Measurements from ENCODE around the gene POLR2C. TPM values are rescaled to one million over a fixed set of nuclear protein-coding genes. Genes with fewer than 3 reads are reported as not detected.

The POLR2C gene
- total RNA-seq, 1 donor from 2014 or later = 58.0 TPM

DNA sequence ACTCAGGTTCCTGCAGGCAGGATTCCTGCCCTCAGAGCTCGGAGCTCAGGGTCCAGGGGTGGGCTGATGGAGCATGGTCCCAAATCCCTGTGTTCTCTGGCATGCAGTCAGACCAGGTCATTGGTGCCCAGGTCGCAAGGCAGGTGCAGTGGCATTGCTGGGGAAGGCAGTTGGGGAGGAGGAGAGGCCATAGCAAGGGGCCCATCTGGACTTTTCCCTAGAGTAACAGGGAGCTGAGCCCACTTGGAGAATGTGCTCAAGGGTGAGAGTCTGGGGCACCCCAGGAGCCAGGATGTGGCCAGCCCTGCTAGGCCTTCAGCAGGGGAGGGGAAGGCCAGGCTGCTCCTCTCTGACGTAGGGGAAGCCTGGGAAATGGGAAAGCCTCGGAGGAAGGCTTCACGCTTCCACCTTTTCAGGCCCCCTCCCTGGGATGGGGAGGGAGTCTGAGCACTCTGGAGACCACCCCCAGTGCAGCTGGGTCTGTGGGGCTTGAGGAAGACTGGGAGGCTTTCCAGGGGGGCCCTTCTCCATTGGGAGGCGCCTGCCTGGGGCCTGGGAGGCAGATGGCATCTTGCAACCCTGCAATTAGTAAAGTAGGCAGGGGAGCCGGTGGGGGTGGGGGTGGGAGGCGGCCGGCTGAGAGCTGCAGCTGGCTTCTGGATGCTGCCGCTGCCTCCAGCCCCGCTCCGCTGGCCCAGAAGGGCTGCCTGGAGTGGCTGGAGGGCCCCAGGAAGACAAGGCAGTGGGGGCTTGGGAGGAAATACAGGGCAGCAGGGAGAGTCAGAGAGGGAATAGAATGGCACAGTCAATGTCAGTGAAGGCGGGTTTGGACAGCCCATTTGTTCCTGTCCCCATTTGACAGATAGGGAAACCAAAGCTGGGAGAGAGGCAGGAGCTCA is 44.9 kb downstream of the POLR2C start:
- H3K4me3 ChIP-seq (ENCODE audit: insufficient read depth, low read depth, low read length) = no peak overlapping the region
- DNase-seq (ENCODE audit: low read depth) (no peak), FAIRE-seq (no peak)
- H4K20me1 ChIP-seq (ENCODE audit: insufficient read depth, low read length) = no peaks in the 10 kb centered on the region
- Mint-ChIP-seq H3K27ac (ENCODE audit: unreplicated experiment) (no peak overlapping the region), H3K9me3 (ENCODE audit: unreplicated experiment) (no peaks in the 10 kb centered on the region), H3K4me3 (ENCODE audit: unreplicated experiment) (no peak overlapping the region), H3K27me3 (ENCODE audit: low read depth, unreplicated experiment) (peaks cover 29% of the 10 kb centered on the region), H3K4me1 (ENCODE audit: low read depth, unreplicated experiment) (no peaks in the 10 kb centered on the region), H3K36me3 (ENCODE audit: low read depth, unreplicated experiment) (no peaks in the 10 kb centered on the region)
- TF ChIP-seq EZH2 (IDR thresholded peaks at IDR 0.05; ENCODE audit: insufficient read depth, low read length) = no peak
- no peak for TF ChIP-seq CTCF (IDR thresholded peaks at IDR 0.05; ENCODE audit: insufficient read depth, low read depth, low read length)
- H3K4me2 ChIP-seq (ENCODE audit: low read length) = no peak overlapping the region
- H3K9ac ChIP-seq (ENCODE audit: low read length) = no peak overlapping the region
- H3K36me3 ChIP-seq (ENCODE audit: insufficient read depth, low read length) = no peaks in the 10 kb centered on the region
- no peak overlapping the region for H2AFZ ChIP-seq (ENCODE audit: low read depth, low read length)
- H3K9me3 ChIP-seq (ENCODE audit: insufficient read depth, low read depth, low read length) = no peaks in the 10 kb centered on the region
- H3K27ac ChIP-seq (ENCODE audit: low read depth, low read length) = no peak overlapping the region
- no peaks in the 10 kb centered on the region for H3K4me1 ChIP-seq (ENCODE audit: insufficient read depth, low read length)
- peaks cover 24% of the 10 kb centered on the region for H3K27me3 ChIP-seq (ENCODE audit: insufficient read depth, low read length)
- no peaks in the 10 kb centered on the region for H3K79me2 ChIP-seq (ENCODE audit: insufficient read depth, low read length)

DNA sequence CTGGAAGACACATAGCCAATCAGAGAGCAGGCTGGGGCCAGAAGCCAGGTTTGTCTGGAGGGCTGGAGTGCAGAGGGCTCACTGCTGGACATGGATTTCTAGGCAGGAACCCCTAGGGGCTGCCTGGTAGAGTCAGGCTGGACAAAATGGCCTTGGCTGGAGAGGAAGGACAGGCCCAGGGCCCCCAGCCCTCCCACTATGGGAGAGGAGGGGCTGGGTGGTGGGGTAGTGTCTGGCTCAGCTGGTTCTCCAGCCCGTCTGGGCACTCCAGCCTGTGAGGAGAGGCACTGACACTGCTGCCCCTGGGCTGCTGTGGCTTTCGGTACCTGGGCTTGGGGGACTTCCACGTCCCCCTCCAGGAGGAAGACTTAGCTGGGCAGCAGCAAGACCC is 45.6 kb downstream of the POLR2C start:
- H3K4me2 ChIP-seq (ENCODE audit: low read length) = no peak overlapping the region
- H3K4me3 ChIP-seq (ENCODE audit: insufficient read depth, low read depth, low read length) = no peak overlapping the region
- H3K9me3 Mint-ChIP-seq (ENCODE audit: unreplicated experiment) = no peaks in the 10 kb centered on the region
- H3K36me3 ChIP-seq (ENCODE audit: insufficient read depth, low read length) = no peaks in the 10 kb centered on the region
- TF ChIP-seq EZH2 (IDR thresholded peaks at IDR 0.05; ENCODE audit: insufficient read depth, low read length) = no peak
- peaks cover 19% of the 10 kb centered on the region for H3K27me3 ChIP-seq (ENCODE audit: insufficient read depth, low read length)
- H4K20me1 ChIP-seq (ENCODE audit: insufficient read depth, low read length) = no peaks in the 10 kb centered on the region
- DNase-seq (ENCODE audit: low read depth) = no peak
- no peak for FAIRE-seq
- no peak overlapping the region for H2AFZ ChIP-seq (ENCODE audit: low read depth, low read length)
- no peaks in the 10 kb centered on the region for H3K79me2 ChIP-seq (ENCODE audit: insufficient read depth, low read length)
- no peak overlapping the region for H3K27ac Mint-ChIP-seq (ENCODE audit: unreplicated experiment)
- no peaks in the 10 kb centered on the region for H3K4me1 Mint-ChIP-seq (ENCODE audit: low read depth, unreplicated experiment)
- H3K27me3 Mint-ChIP-seq (ENCODE audit: low read depth, unreplicated experiment) = peaks cover 24% of the 10 kb centered on the region
- no peaks in the 10 kb centered on the region for H3K9me3 ChIP-seq (ENCODE audit: insufficient read depth, low read depth, low read length)
- H3K27ac ChIP-seq (ENCODE audit: low read depth, low read length) = no peak overlapping the region
- no peak overlapping the region for H3K4me3 Mint-ChIP-seq (ENCODE audit: unreplicated experiment)
- no peaks in the 10 kb centered on the region for H3K4me1 ChIP-seq (ENCODE audit: insufficient read depth, low read length)
- H3K36me3 Mint-ChIP-seq (ENCODE audit: low read depth, unreplicated experiment) = no peaks in the 10 kb centered on the region
- no peak overlapping the region for H3K9ac ChIP-seq (ENCODE audit: low read length)

DNA sequence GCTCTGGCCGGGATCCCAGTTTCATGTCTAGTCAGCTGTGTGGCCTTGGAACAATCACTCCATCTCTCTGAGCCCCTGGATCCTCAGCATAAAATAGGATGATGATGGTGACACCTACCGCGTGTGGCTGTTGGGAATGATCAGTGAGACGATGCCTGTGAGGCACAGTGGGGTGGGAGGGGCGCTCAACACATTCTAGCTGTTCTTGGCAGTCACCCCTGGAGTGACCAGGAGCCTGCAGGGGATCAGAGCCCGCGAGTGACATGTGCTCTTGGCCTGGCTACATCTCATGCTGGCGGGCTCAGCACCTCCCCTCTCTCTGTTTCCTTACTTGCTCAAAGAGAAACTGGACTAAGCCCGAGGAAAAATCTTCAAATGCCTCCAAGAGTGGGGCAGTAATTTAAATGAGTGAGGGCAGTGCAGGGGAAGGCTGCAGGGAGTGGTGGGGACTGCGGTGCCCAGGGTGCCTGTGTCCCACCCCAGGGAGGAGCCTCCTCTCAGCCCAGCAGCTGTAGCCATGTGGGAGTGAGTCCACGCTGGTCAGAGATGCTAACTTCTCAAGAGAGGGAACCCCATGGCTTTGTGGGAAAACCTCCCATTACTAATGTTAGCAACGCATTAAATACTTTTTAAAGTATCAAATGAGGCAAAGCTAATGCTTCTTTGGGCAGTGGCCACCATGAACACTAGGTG is 46.9 kb downstream of the POLR2C start:
- no peak overlapping the region for H3K4me3 Mint-ChIP-seq (ENCODE audit: unreplicated experiment)
- Histone ChIP-seq H3K27ac (ENCODE audit: low read depth, low read length) (no peak overlapping the region), H3K27me3 (ENCODE audit: insufficient read depth, low read length) (peaks cover 8% of the 10 kb centered on the region), H3K4me3 (ENCODE audit: insufficient read depth, low read depth, low read length) (no peak overlapping the region), H3K9ac (ENCODE audit: low read length) (no peak overlapping the region), H3K4me2 (ENCODE audit: low read length) (no peak overlapping the region), H3K4me1 (ENCODE audit: insufficient read depth, low read length) (no peaks in the 10 kb centered on the region), H3K79me2 (ENCODE audit: insufficient read depth, low read length) (no peaks in the 10 kb centered on the region), H2AFZ (ENCODE audit: low read depth, low read length) (no peak overlapping the region), H4K20me1 (ENCODE audit: insufficient read depth, low read length) (no peaks in the 10 kb centered on the region), H3K36me3 (ENCODE audit: insufficient read depth, low read length) (no peaks in the 10 kb centered on the region), H3K9me3 (ENCODE audit: insufficient read depth, low read depth, low read length) (no peaks in the 10 kb centered on the region)
- DNase-seq (ENCODE audit: low read depth) = no peak
- no peak for FAIRE-seq
- peaks cover 18% of the 10 kb centered on the region for H3K27me3 Mint-ChIP-seq (ENCODE audit: low read depth, unreplicated experiment)
- no peak overlapping the region for H3K27ac Mint-ChIP-seq (ENCODE audit: unreplicated experiment)
- no peaks in the 10 kb centered on the region for H3K4me1 Mint-ChIP-seq (ENCODE audit: low read depth, unreplicated experiment)
- no peaks in the 10 kb centered on the region for H3K9me3 Mint-ChIP-seq (ENCODE audit: unreplicated experiment)
- no peaks in the 10 kb centered on the region for H3K36me3 Mint-ChIP-seq (ENCODE audit: low read depth, unreplicated experiment)
- TF ChIP-seq EZH2 (IDR thresholded peaks at IDR 0.05; ENCODE audit: insufficient read depth, low read length) (no peak), CTCF (IDR thresholded peaks at IDR 0.05; ENCODE audit: insufficient read depth, low read depth, low read length) (no peak)
